Astrocyte of the spinal cord (primary cell): ENCODE results near the gene WDR27.

Source experiments
- DNase-seq: peaks from one replicate; pipeline ENCODE4 v3.0.0; 2011; ENCODE audit warnings: low read depth, low spot score
- H3K4me3 ChIP-seq: 2 replicates; pipeline ENCODE4 v1.5.1; 2011; ENCODE audit warnings: low read depth, mild to moderate bottlenecking, low read length, moderate library complexity
- in situ Hi-C: cut with HindIII; loops from 2 replicates; pipeline ENCODE4 v1.10.0; 2017; ENCODE audit warnings: low sequenced_read_pairs
- TF ChIP-seq, protein P1 (sequence below): IDR thresholded peaks from 2 replicates; pipeline ENCODE4 v1.5.1; 2012; ENCODE audit warnings: low read depth, mild to moderate bottlenecking, low read length, inconsistent platforms

The WDR27 gene

GRCh38 chr6:169627736-169628607 is 73.9 kb downstream of the WDR27 start:
- no peak for DNase-seq
- H3K4me3 ChIP-seq, result no peak overlapping the region
- in situ Hi-C loops, result no loop called here
- TF ChIP-seq, protein P1, sequence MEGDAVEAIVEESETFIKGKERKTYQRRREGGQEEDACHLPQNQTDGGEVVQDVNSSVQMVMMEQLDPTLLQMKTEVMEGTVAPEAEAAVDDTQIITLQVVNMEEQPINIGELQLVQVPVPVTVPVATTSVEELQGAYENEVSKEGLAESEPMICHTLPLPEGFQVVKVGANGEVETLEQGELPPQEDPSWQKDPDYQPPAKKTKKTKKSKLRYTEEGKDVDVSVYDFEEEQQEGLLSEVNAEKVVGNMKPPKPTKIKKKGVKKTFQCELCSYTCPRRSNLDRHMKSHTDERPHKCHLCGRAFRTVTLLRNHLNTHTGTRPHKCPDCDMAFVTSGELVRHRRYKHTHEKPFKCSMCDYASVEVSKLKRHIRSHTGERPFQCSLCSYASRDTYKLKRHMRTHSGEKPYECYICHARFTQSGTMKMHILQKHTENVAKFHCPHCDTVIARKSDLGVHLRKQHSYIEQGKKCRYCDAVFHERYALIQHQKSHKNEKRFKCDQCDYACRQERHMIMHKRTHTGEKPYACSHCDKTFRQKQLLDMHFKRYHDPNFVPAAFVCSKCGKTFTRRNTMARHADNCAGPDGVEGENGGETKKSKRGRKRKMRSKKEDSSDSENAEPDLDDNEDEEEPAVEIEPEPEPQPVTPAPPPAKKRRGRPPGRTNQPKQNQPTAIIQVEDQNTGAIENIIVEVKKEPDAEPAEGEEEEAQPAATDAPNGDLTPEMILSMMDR, result no peak

DNA sequence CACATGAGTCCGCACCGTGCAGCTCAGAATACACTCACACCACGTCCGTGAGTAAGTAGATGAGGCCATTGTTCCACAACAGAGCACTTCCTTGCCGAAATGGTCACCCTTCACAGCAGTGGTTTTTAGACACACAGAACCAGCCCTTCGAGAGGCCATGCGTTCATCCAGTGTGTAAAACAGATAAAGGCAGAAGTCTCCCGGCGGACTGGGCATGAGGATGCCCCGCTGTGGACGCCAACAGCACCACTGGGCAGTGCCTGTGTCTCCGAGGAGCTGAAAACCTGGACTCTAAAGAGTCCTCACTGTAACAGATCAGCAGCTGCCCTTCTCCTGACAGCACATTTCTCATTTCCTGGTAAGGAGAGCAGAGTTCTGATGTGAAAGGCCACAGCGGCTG is 75.2 kb downstream of the WDR27 start:
- TF ChIP-seq, protein P1, result no peak
- in situ Hi-C loops, result no loop called here

DNA sequence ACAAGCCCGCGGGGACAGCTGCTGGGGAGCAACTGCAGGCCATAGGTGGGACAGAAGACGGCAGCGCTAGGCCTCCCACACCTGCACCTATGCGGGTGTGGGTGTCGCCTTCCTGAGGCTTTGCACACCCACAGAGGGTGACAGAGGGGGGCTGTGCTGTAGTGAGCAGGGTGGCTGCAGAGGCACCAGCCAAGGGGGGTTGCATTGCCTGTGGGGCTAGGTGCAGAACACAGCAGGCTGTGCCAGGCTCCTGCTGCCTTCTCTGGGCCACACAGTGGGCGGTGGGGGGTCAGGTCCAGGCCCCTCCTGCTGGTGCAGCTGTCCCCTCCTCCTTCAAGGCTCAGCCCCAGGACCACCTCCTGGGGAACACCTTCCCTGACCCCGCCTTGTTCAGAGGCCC is 75.7 kb downstream of the WDR27 start:
- TF ChIP-seq, protein P1, result no peak
- no peak overlapping the region for H3K4me3 ChIP-seq
- in situ Hi-C loops, result no loop called here
- DNase-seq, result no peak

More for the DNA sequence above, 75.2 kb downstream of the WDR27 start:
- DNase-seq, result no peak
- no peak overlapping the region for H3K4me3 ChIP-seq

DNA sequence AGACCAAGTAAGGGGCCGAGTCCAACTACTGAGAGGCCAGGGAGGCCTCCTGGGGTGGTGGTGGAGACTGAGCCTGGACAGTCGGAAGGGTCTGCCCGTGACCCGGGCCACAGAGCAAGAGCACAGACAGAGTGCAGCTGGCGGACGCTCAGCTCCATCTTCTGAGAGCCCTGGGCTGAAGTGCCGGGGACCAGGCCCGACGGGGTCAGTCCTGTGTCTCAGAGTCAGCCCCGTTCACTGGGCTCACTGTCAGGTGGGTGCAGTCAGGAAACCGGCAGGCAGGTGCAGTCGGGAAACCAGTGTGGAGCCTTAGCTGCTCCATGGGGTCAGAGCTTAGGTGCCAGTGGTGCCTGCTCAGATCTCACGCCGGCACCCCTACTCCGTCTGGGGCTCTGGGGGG is 76.5 kb downstream of the WDR27 start:
- no peak overlapping the region for H3K4me3 ChIP-seq
- in situ Hi-C loops, result no loop called here
- TF ChIP-seq, protein P1, result no peak
- no peak for DNase-seq

DNA sequence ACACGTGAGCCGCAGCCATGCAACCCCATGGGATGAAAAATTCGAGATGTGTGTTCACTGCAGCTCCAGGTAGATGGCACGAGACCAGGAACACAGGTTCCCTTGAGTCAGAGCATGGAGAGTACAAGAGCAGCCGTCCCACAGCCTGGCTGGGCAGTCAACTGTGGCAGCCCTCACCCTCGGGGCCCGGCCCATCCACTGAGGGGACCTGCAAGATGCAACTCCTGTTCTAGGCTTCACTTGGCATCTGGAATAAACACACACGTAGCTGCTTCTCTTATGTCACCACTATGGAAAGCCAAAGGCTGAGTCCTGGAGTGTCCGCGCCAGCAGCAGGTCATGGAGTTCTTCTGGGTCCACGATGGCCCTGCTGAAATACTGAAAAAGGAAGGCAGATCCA is 77.0 kb downstream of the WDR27 start:
- in situ Hi-C loops, result no loop called here
- TF ChIP-seq, protein P1, result no peak
- no peak overlapping the region for H3K4me3 ChIP-seq
- DNase-seq, result no peak

DNA sequence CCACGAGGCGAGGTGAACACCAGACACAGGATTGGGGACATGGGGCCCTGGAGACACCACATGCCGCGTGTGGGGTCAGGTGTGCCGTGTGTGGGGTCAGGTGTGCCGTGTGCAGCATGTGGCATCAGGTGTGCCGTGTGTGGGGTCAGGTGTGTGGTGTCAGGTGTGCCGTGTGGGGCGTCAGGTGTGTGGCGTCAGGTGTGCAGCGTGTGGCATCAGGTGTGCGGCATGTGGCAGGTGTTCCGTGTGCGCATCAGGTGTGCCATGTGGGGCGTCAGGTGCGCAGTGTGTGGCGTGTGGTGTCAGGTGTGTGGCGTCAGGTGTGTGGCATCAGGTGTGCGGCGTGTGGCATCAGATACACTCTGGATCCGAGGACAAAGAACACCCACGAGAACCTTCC is 77.9 kb downstream of the WDR27 start:
- H3K4me3 ChIP-seq, result no peak overlapping the region
- TF ChIP-seq, protein P1, result no peak
- in situ Hi-C loops, result no loop called here
- no peak for DNase-seq
